Neuronal stem cell (in vitro differentiated cells): ENCODE results near the gene TMIE.

Experiments
- DNase-seq: peaks from one replicate; pipeline ENCODE4 v3.0.0-alpha.2; 2013; ENCODE audit warnings: low spot score
- H2AFZ ChIP-seq: one replicate; pipeline ENCODE4 v1.6.1; 2013; ENCODE audit warnings: mild to moderate bottlenecking, low read length, inconsistent platforms
- H2AK5ac ChIP-seq: 2 replicates; pipeline ENCODE4 v1.6.1; 2013; ENCODE audit warnings: low read depth, mild to moderate bottlenecking, inconsistent platforms, low read length, moderate library complexity, mixed read lengths
- H2BK120ac ChIP-seq: 2 replicates; pipeline ENCODE4 v1.6.1; 2013; ENCODE audit warnings: low read depth, mild to moderate bottlenecking, inconsistent platforms, low read length, moderate library complexity, mixed read lengths
- H2BK12ac ChIP-seq: one replicate; pipeline ENCODE4 v1.6.1; 2013; ENCODE audit warnings: low read length, inconsistent platforms
- H2BK15ac ChIP-seq: 2 replicates; pipeline ENCODE4 v1.6.1; 2013; ENCODE audit warnings: mild to moderate bottlenecking, low read length, inconsistent platforms, mixed read lengths
- H2BK5ac ChIP-seq: one replicate; pipeline ENCODE4 v1.6.1; 2013; ENCODE audit warnings: inconsistent platforms, mild to moderate bottlenecking, low read length, moderate library complexity
- H3K14ac ChIP-seq: one replicate; pipeline ENCODE4 v1.6.1; 2013; ENCODE audit warnings: low read length, inconsistent platforms
- H3K18ac ChIP-seq: 2 replicates; pipeline ENCODE4 v1.6.1; 2013; ENCODE audit warnings: low read length, inconsistent platforms
- H3K23ac ChIP-seq: 2 replicates; pipeline ENCODE4 v1.6.1; 2013; ENCODE audit warnings: low read depth, mild to moderate bottlenecking, mixed read lengths, low read length, inconsistent platforms; ENCODE audit not compliant: poor library complexity
- H3K27ac ChIP-seq: replicated peaks from 3 replicates; pipeline ENCODE4 v1.5.1; 2013; ENCODE audit warnings: low read length, inconsistent platforms
- H3K27me3 ChIP-seq, 3 experiments: 2 replicates each; pipeline ENCODE4 v1.6.1; 2013; ENCODE audit warnings: low read length in 3 of 3, mild to moderate bottlenecking in 2 of 3, inconsistent platforms in 1 of 3, low read depth in 1 of 3, mixed read lengths in 1 of 3, moderate library complexity in 1 of 3; ENCODE audit not compliant: control insufficient read depth in 3 of 3, insufficient read depth in 3 of 3
- H3K36me3 ChIP-seq, 2 donors: replicated peaks in 1 of 2; 2 replicates each; pipeline ENCODE4 v1.6.1; 2013; ENCODE audit warnings: low read length in 2 of 2; ENCODE audit not compliant: control insufficient read depth in 2 of 2, insufficient read depth in 2 of 2
- H3K4ac ChIP-seq: 2 replicates; pipeline ENCODE4 v1.6.1; 2013; ENCODE audit warnings: inconsistent platforms, mild to moderate bottlenecking, low read length, moderate library complexity
- H3K4me1 ChIP-seq, 2 donors: 1 replicate in 1 of 2; 2 replicates in 1 of 2; pipeline ENCODE4 v1.6.1; 2013; ENCODE audit warnings: low read length in 2 of 2, low read depth in 1 of 2; ENCODE audit not compliant: control insufficient read depth in 2 of 2, insufficient read depth in 1 of 2
- H3K4me2 ChIP-seq: one replicate; pipeline ENCODE4 v1.6.1; 2013; ENCODE audit warnings: mild to moderate bottlenecking, low read length, inconsistent platforms; ENCODE audit not compliant: insufficient read depth, poor library complexity, severe bottlenecking
- H3K4me3 ChIP-seq, 2 donors: 2 replicates each; pipeline ENCODE4 v1.5.1; 2013; ENCODE audit warnings: low read length in 2 of 2, mild to moderate bottlenecking in 2 of 2, inconsistent platforms in 1 of 2, moderate library complexity in 1 of 2
- H3K79me1 ChIP-seq: one replicate; pipeline ENCODE4 v1.6.1; 2013; ENCODE audit warnings: low read depth, mild to moderate bottlenecking, inconsistent platforms, low read length, moderate library complexity
- H3K9ac ChIP-seq: one replicate; pipeline ENCODE4 v1.6.1; 2013; ENCODE audit warnings: mild to moderate bottlenecking, low read depth, low read length, inconsistent platforms; ENCODE audit not compliant: poor library complexity
- H3K9me3 ChIP-seq, 2 donors: replicated peaks in 1 of 2; 2 replicates each; pipeline versions ENCODE3 to v1.6.1; 2013; ENCODE audit warnings: low read length in 2 of 2, mild to moderate bottlenecking in 2 of 2, inconsistent platforms in 1 of 2, low read depth in 1 of 2, mixed read lengths in 1 of 2, moderate library complexity in 1 of 2; ENCODE audit not compliant: control insufficient read depth in 2 of 2, insufficient read depth in 1 of 2
- H4K8ac ChIP-seq: one replicate; pipeline ENCODE4 v1.6.1; 2013; ENCODE audit warnings: low read depth, mild to moderate bottlenecking, inconsistent platforms, low read length, moderate library complexity
- H4K91ac ChIP-seq: one replicate; pipeline ENCODE4 v1.6.1; 2013; ENCODE audit warnings: low read length, low read depth, mild to moderate bottlenecking, inconsistent platforms; ENCODE audit not compliant: poor library complexity
- WGBS, 2 donors: extraction: QIAGEN DNeasy Blood & Tissue Kit; methylation state at CpG; one replicate each; pipeline ENCODE4 v1.1.7; 2013; ENCODE audit warnings: missing lambda C conversion rate in 2 of 2, mixed read lengths in 1 of 2; ENCODE audit not compliant: insufficient read length in 2 of 2, insufficient replicate concordance in 1 of 2; ENCODE audit errors: extremely low coverage in 2 of 2; 5-methylcytosine and 5-hydroxymethylcytosine counted together

TMIE gene

DNA sequence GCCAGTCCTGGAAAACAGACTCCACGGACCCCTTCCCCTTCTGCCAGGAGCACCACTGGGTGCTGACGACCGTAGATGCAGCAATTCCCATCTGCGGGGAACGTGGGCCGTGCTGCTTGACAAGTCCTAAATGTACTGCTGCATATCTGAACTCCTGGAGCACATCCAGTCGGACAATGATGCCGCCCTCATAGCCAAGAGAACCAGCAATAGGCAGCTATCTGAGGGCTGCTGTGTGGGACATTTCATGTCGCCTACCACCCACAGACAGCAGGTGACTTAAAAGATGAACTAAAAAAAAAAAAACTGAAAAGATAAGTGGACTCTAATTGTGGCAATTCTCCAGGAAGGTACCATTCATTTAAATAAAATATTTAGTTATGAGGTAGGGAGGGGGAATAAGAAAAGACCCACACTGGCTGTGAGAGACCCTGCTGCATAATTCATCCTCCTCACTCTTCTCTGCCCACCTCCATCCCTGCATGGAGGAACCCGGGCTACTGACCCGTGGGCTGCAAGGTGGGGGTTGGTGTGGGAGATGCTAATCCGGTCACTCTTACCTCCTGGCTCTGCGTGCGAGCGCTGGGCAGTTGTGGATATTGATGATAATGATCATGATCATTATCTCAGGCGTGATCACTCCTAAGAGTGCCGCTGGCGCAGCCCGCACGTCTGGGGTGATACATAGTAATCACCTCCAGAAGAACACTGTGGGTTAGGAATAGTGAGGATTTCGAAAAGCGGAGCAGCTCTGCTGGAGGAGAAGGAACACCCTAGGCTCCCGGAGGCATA lies 36.0 kb upstream of the TMIE start:
- H3K4me2 ChIP-seq: no peak overlapping the region
- no peak overlapping the region for H3K4ac ChIP-seq
- no peak overlapping the region for H4K91ac ChIP-seq
- peaks cover 0 to 6% (median 0%) of the 10 kb centered on the region in 3 experiments for H3K27me3 ChIP-seq
- no peaks in the 10 kb centered on the region for H3K79me1 ChIP-seq
- no peaks in the 10 kb centered on the region for H3K36me3 ChIP-seq
- H2BK12ac ChIP-seq: no peak overlapping the region
- no peak overlapping the region for H3K27ac ChIP-seq
- H3K9me3 ChIP-seq: no peaks in the 10 kb centered on the region
- H3K23ac ChIP-seq: no peak overlapping the region
- no peak overlapping the region for H3K14ac ChIP-seq
- no peak for DNase-seq
- H3K4me3 ChIP-seq: no peak overlapping the region
- peaks cover 0 to 35% of the 10 kb centered on the region in 2 donors for H3K4me1 ChIP-seq
- peak overlapping the region; percentile 25 for H3K18ac ChIP-seq
- no peak overlapping the region for H2AK5ac ChIP-seq
- WGBS, 2 donors: no CpG with 5 or more reads among the region's 23 CpGs
- H2AFZ ChIP-seq: no peak overlapping the region
- H2BK120ac ChIP-seq: no peak overlapping the region
- H3K9ac ChIP-seq: no peak overlapping the region
- H2BK5ac ChIP-seq: no peak overlapping the region
- no peak overlapping the region for H4K8ac ChIP-seq
- H2BK15ac ChIP-seq: peak overlapping the region; percentile 33

DNA sequence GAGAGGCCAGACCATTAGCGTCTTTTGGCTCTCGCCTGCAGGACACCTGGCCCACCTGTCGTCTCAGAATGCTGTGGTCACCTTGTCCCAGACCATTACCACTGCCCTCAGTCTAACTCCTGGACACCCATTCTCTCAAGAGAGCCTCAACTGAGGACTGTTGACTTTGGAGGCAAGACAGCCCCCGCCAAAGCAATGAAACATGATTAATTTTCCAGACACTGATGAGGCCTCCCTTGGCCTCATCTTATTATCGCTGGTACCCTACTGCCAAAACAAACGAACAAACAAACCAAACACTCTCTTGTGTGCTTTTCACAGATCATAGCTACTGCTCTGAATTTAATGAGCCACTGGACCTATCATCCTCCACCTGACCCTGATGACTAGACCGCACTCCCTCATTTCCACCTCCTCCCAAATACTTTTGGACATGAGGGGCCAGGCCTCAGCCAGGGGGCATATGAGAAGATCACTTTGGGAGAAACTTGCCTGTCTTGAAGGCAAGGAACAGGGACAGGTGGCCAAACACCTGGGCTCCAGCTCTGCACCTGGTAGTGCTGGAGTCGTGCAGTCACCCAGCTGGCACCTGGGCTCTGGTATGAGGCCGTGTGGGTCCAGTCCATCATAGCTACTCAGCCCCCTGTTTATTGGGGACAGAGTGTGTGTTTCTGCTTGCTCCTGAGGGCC lies 35.3 kb upstream of the TMIE start:
- no peak for DNase-seq
- H4K91ac ChIP-seq: no peak overlapping the region
- no peaks in the 10 kb centered on the region for H3K79me1 ChIP-seq
- H2AFZ ChIP-seq: no peak overlapping the region
- peaks cover 0 to 6% (median 0%) of the 10 kb centered on the region in 3 experiments for H3K27me3 ChIP-seq
- H2AK5ac ChIP-seq: no peak overlapping the region
- H2BK15ac ChIP-seq: no peak overlapping the region
- no peak overlapping the region for H2BK5ac ChIP-seq
- no peak overlapping the region for H2BK120ac ChIP-seq
- no peak overlapping the region for H3K4me2 ChIP-seq
- no peak overlapping the region for H4K8ac ChIP-seq
- no peak overlapping the region for H2BK12ac ChIP-seq
- WGBS, 2 donors: no CpG with 5 or more reads among the region's 9 CpGs
- H3K9me3 ChIP-seq: no peaks in the 10 kb centered on the region
- no peak overlapping the region for H3K4me3 ChIP-seq
- H3K36me3 ChIP-seq: no peaks in the 10 kb centered on the region
- no peak overlapping the region for H3K9ac ChIP-seq
- no peak overlapping the region for H3K4ac ChIP-seq
- no peak overlapping the region for H3K27ac ChIP-seq
- H3K18ac ChIP-seq: peak overlapping the region; percentile 25
- peaks cover 0 to 29% of the 10 kb centered on the region in 2 donors for H3K4me1 ChIP-seq
- H3K14ac ChIP-seq: no peak overlapping the region
- H3K23ac ChIP-seq: peak overlapping the region; percentile 8

DNA sequence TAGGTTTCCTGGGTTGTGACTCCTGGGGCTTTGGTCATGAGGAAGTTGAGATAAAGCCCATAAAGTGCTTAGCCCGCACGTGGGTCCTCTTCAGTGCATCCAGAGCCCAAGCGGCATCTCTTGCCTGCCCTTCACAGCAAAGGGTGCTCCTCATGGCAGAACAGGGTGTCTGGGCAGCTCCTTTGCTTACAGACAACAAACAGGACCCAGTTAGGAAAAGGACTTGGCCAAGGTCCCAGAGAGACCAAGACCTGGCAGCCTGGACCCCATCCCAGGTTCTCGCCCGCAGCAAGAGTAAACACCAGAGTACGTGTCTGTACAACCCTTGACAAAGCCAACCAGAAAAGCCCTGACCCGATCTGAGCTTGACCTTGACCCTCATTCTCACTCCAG lies 34.7 kb upstream of the TMIE start:
- Histone ChIP-seq H2BK5ac (no peak overlapping the region), H3K4me3 (no peak overlapping the region), H3K27me3 (peaks cover 0 to 6% (median 0%) of the 10 kb centered on the region in 3 experiments), H3K4me1 (peaks cover 0 to 25% of the 10 kb centered on the region in 2 donors), H3K9ac (no peak overlapping the region), H4K8ac (no peak overlapping the region), H3K14ac (no peak overlapping the region), H3K4me2 (no peak overlapping the region), H2BK15ac (no peak overlapping the region), H2BK120ac (no peak overlapping the region), H3K79me1 (no peaks in the 10 kb centered on the region), H2AK5ac (no peak overlapping the region), H3K23ac (peak overlapping the region; percentile 8), H3K27ac (no peak overlapping the region), H2AFZ (no peak overlapping the region), H3K4ac (no peak overlapping the region), H2BK12ac (no peak overlapping the region), H4K91ac (no peak overlapping the region), H3K9me3 (no peaks in the 10 kb centered on the region), H3K36me3 (no peaks in the 10 kb centered on the region), H3K18ac (no peak overlapping the region)
- WGBS, 2 donors: no CpG with 5 or more reads among the region's 7 CpGs
- no peak for DNase-seq

DNA sequence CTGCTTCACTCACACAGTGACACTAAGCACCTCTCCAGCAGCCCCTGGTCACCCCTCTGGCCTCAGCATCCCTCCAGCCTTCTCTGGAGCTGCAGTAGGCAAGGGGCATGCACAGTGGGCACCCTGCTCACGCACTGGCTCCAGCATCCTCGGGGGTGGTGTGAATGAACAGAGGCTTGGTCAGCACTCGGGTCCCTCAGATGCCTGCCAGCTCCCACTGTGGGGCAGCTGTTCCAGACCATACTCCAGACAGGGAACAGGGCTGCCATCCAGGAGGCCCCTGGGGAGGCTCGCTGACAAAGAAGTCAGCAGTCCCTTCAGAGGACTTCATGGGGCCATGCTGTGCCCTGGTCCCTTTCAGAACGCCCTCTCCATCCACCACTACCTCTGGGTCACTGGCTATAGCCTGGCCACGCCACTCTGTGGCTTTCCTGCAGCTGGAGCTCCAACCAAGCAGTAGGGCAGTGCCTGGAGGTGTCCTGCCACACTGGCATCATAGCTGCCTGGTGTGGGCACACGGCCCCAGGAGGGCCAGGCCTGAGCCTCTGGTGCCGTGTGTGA lies 34.1 kb upstream of the TMIE start:
- Histone ChIP-seq H3K36me3 (no peaks in the 10 kb centered on the region), H2BK15ac (no peak overlapping the region), H4K91ac (no peak overlapping the region), H2AFZ (no peak overlapping the region), H3K4me3 (no peak overlapping the region), H3K27me3 (peaks cover 0 to 6% (median 0%) of the 10 kb centered on the region in 3 experiments), H3K9me3 (no peaks in the 10 kb centered on the region), H3K27ac (no peak overlapping the region), H3K23ac (no peak overlapping the region), H3K4me2 (no peak overlapping the region), H2AK5ac (no peak overlapping the region), H3K4ac (no peak overlapping the region), H2BK12ac (no peak overlapping the region), H3K4me1 (peaks cover 0 to 20% of the 10 kb centered on the region in 2 donors), H3K14ac (no peak overlapping the region), H4K8ac (no peak overlapping the region), H2BK5ac (no peak overlapping the region), H3K79me1 (no peaks in the 10 kb centered on the region), H3K18ac (no peak overlapping the region), H2BK120ac (no peak overlapping the region), H3K9ac (no peak overlapping the region)
- no peak for DNase-seq
- no CpG with 5 or more reads among the region's 8 CpGs for WGBS, 2 donors
